IMR-90 (cell line): ENCODE data around the gene B3GALT4.

Experiments used
- CEBPB ChIP-seq: IDR thresholded peaks from 2 replicates; pipeline ENCODE4 v1.6.1; 2012; ENCODE audit warnings: low read depth, low read length, improper control_type of control experiment
- CTCF ChIP-seq: conservative IDR thresholded peaks from 2 replicates; pipeline ENCODE4 v1.5.1; 2012; ENCODE audit warnings: mild to moderate bottlenecking, low read depth, low read length, improper control_type of control experiment
- ELK1 ChIP-seq: fragments of 150-350 bp; IDR thresholded peaks from 2 replicates; pipeline ENCODE4 v1.6.1; 2016; ENCODE audit warnings: low read depth, mild to moderate bottlenecking, low read length, moderate library complexity, borderline replicate concordance
- FOS ChIP-seq: fragments of 150-350 bp; IDR thresholded peaks from 2 replicates; pipeline ENCODE4 v1.6.1; 2016; ENCODE audit warnings: low read depth, low read length
- MAFK ChIP-seq: IDR thresholded peaks from 2 replicates; pipeline ENCODE4 v1.6.1; 2012; ENCODE audit warnings: low read depth, low read length, improper control_type of control experiment
- MAZ ChIP-seq: IDR thresholded peaks from 2 replicates; pipeline ENCODE4 v1.6.1; 2012; ENCODE audit warnings: low read depth, mild to moderate bottlenecking, low read length, improper control_type of control experiment, moderate library complexity, borderline replicate concordance
- NFE2L2 ChIP-seq: fragments of 150-350 bp; IDR thresholded peaks from 2 replicates; pipeline ENCODE4 v1.6.1; 2016; ENCODE audit warnings: low read depth, mild to moderate bottlenecking, low read length
- POLR2A ChIP-seq: IDR thresholded peaks from 2 replicates; pipeline ENCODE4 v1.6.1; 2012; ENCODE audit warnings: mild to moderate bottlenecking, low read depth, low read length
- RFX5 ChIP-seq: IDR thresholded peaks from 2 replicates; pipeline ENCODE4 v1.8.0; 2012; ENCODE audit warnings: low read depth, mild to moderate bottlenecking, low read length, moderate library complexity
- SMC3 ChIP-seq: fragments of 150-350 bp; IDR thresholded peaks from 2 replicates; pipeline ENCODE4 v1.6.1; 2016; ENCODE audit warnings: low read depth, mild to moderate bottlenecking, antibody characterized with exemption, low read length, moderate library complexity
- USF2 ChIP-seq: fragments of 150-350 bp; IDR thresholded peaks from 2 replicates; pipeline ENCODE4 v1.6.1; 2017; ENCODE audit warnings: mild to moderate bottlenecking, antibody characterized with exemption, low read length, low read depth

- TF ChIP-seq CTCF: no peak
- TF ChIP-seq MAFK: no peak
- no peak for TF ChIP-seq NFE2L2
- TF ChIP-seq USF2: no peak
- no peak for TF ChIP-seq FOS
- no peak for TF ChIP-seq MAZ
- TF ChIP-seq POLR2A: no peak
- no peak for TF ChIP-seq RFX5
- no peak for TF ChIP-seq ELK1
- no peak for TF ChIP-seq SMC3
- no peak for TF ChIP-seq CEBPB
These were observed 27.3 kb downstream of the B3GALT4 start for GRCh38 chr6:33304216-33304615.
